ENCODE data around the gene LINC00632. TPM values are rescaled to one million over a fixed set of nuclear protein-coding genes. Genes with fewer than 3 reads are reported as not detected.

LINC00632 gene
- total and polyA plus RNA-seq, 3 experiments from 2014 or later = not detected

DNA sequence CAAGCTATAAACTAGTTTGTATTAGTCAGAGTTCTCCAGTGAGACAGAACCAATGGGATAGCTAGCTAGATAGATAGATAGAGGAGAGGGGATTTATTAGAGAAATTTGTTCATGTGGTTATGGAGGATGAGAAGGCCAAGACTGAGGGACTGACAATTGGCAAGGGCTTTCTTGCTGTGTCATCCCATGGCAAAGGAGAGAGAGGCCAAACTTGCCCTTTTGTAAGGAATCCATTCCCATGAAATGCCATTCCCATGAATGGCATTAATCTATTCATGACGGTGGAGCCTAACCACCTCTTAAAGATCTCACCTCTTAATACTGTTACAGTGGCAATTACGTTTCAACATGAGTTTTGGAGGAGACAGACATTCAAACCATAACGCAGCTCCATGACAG is 58.1 kb downstream of the LINC00632 start:
- peaks cover 0 to 3% (median 0%) of the 10 kb centered on the region in 5 donors for H3K9me3 Mint-ChIP-seq
- no peak overlapping the region for H3K4me3 Mint-ChIP-seq
- DNase-seq = no peak
- no peaks in the 10 kb centered on the region for H3K36me3 Mint-ChIP-seq
- H3K27me3 Mint-ChIP-seq = peaks cover 5 to 11% of the 10 kb centered on the region in 2 donors
- peaks cover 5% of the 10 kb centered on the region in 3 donors for H3K4me1 Mint-ChIP-seq
- ChIA-PET CTCF (no interaction called here), POLR2A (no interaction called here)
- Histone ChIP-seq H3K9me3 (ENCODE audit: low read length) (no peaks in the 10 kb centered on the region), H3K36me3 (ENCODE audit: insufficient read depth, low read length) (no peaks in the 10 kb centered on the region), H3K4me3 (ENCODE audit: low read length) (no peak overlapping the region), H3K27ac (ENCODE audit: low read depth, low read length) (no peak overlapping the region), H3K27me3 (ENCODE audit: insufficient read depth, low read length, poor library complexity, severe bottlenecking) (no peaks in the 10 kb centered on the region), H3K4me1 (ENCODE audit: insufficient read depth, low read length) (no peaks in the 10 kb centered on the region)
- no peak overlapping the region for H3K27ac Mint-ChIP-seq

DNA sequence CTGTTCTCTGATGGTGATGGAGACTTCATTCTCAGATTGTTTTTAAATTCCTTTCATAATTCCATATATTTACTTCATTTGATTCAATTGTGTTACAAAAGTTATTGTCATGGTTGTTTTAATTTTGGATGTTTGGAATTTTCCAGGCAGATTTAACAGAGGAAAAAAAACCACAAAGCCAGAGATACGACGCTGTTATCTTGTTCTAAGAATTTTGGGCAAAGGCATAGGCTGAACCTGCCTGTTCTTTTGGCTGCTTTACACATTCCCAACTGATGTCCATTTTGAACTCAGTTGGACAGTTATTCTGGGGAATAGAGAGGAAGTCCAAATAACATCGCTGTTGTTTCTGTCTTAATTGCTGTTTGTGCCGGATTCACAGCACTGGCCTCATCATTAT is 65.7 kb downstream of the LINC00632 start:
- CTCF ChIA-PET = no interaction called here
- no peaks in the 10 kb centered on the region for H3K9me3 Mint-ChIP-seq
- DNase-seq = no peak

DNA sequence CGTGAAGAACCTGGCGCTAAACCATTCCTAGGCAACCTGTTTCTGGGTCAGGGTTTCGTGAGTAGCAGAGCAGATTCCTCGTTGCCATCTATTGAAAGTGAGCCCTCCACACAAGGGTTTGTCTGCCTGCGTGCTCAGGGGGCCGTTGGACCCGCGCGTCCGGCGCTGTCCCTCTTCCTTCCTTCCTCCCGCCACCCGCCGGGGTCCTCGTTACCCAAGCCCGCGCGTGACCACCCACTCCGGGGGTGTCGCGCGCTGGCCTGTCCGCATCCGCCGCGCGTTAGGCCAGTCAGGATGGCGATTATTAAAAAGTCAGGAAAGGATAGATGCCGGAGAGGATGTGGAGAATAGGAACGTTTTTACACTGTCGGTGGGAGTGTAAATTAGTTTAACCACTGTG is 66.8 kb downstream of the LINC00632 start:
- no peaks in the 10 kb centered on the region for H3K9me3 Mint-ChIP-seq
- H3K36me3 Mint-ChIP-seq = no peaks in the 10 kb centered on the region
- Histone ChIP-seq H3K36me3 (ENCODE audit: insufficient read depth, low read length) (no peaks in the 10 kb centered on the region), H3K9me3 (ENCODE audit: low read length) (no peaks in the 10 kb centered on the region), H3K4me3 (ENCODE audit: low read length) (no peak overlapping the region), H3K4me1 (ENCODE audit: insufficient read depth, low read length) (no peaks in the 10 kb centered on the region), H3K27me3 (ENCODE audit: insufficient read depth, low read length, poor library complexity, severe bottlenecking) (no peaks in the 10 kb centered on the region), H3K27ac (ENCODE audit: low read depth, low read length) (no peak overlapping the region)
- no peaks in the 10 kb centered on the region for H3K4me1 Mint-ChIP-seq
- H3K27me3 Mint-ChIP-seq = no peaks in the 10 kb centered on the region
- H3K4me3 Mint-ChIP-seq = no peak overlapping the region
- ChIA-PET POLR2A (no interaction called here), CTCF (no interaction called here)
- no peak for DNase-seq
- no peak overlapping the region for H3K27ac Mint-ChIP-seq

More for the DNA sequence above, 65.7 kb downstream of the LINC00632 start:
- Histone ChIP-seq H3K36me3 (ENCODE audit: insufficient read depth, low read length) (no peaks in the 10 kb centered on the region), H3K27me3 (ENCODE audit: insufficient read depth, low read length, poor library complexity, severe bottlenecking) (no peaks in the 10 kb centered on the region), H3K9me3 (ENCODE audit: low read length) (no peaks in the 10 kb centered on the region), H3K4me1 (ENCODE audit: insufficient read depth, low read length) (no peaks in the 10 kb centered on the region), H3K4me3 (ENCODE audit: low read length) (no peak overlapping the region), H3K27ac (ENCODE audit: low read depth, low read length) (no peak overlapping the region)
- POLR2A ChIA-PET = no interaction called here
- H3K36me3 Mint-ChIP-seq = no peaks in the 10 kb centered on the region
- no peaks in the 10 kb centered on the region for H3K4me1 Mint-ChIP-seq
- H3K4me3 Mint-ChIP-seq = no peak overlapping the region
- H3K27me3 Mint-ChIP-seq = no peaks in the 10 kb centered on the region
- no peak overlapping the region for H3K27ac Mint-ChIP-seq

GRCh38 chrX:140794642-140795041 is 85.1 kb downstream of the LINC00632 start:
- Mint-ChIP-seq H3K9me3 (peaks cover 0 to 1% (median 0%) of the 10 kb centered on the region in 5 donors), H3K36me3 (no peaks in the 10 kb centered on the region), H3K27ac (no peak overlapping the region), H3K27me3 (no peaks in the 10 kb centered on the region), H3K4me3 (no peak overlapping the region), H3K4me1 (no peaks in the 10 kb centered on the region)
- H3K27ac ChIP-seq (ENCODE audit: low read depth, low read length) = no peak overlapping the region
- no peak for DNase-seq
- H3K36me3 ChIP-seq (ENCODE audit: insufficient read depth, low read length) = no peaks in the 10 kb centered on the region
- H3K27me3 ChIP-seq (ENCODE audit: insufficient read depth, low read length, poor library complexity, severe bottlenecking) = no peaks in the 10 kb centered on the region
- H3K4me1 ChIP-seq (ENCODE audit: insufficient read depth, low read length) = no peaks in the 10 kb centered on the region
- POLR2A ChIA-PET = no interaction called here
- CTCF ChIA-PET = no interaction called here
- no peaks in the 10 kb centered on the region for H3K9me3 ChIP-seq (ENCODE audit: low read length)
- no peak overlapping the region for H3K4me3 ChIP-seq (ENCODE audit: low read length)

DNA sequence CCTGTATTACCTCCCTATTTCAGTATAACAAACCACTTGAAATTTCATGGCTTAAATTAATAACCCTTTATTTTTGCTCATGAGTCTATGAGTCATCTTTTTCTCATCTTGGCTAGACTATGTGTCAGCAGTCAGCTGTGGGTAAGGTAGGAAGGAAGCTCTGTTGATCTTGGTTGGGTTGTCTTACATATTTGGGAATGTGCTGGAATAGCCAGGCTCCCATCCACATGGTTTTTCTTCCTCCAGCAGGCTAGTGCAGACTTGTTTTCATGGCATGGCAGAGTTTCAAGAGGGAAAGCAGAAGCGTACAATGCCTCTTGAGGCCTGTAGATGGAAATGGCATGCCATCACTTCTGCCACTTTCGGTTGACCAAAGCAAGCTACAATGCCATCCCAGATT is 89.7 kb downstream of the LINC00632 start:
- POLR2A ChIA-PET = no interaction called here

GRCh38 chrX:140804292-140804691 is 94.7 kb downstream of the LINC00632 start:
- H3K27ac Mint-ChIP-seq = no peak overlapping the region
- H3K4me1 Mint-ChIP-seq = no peaks in the 10 kb centered on the region
- Histone ChIP-seq H3K27ac (ENCODE audit: low read depth, low read length) (no peak overlapping the region), H3K36me3 (ENCODE audit: insufficient read depth, low read length) (no peaks in the 10 kb centered on the region), H3K27me3 (ENCODE audit: insufficient read depth, low read length, poor library complexity, severe bottlenecking) (no peaks in the 10 kb centered on the region), H3K9me3 (ENCODE audit: low read length) (no peaks in the 10 kb centered on the region), H3K4me1 (ENCODE audit: insufficient read depth, low read length) (no peaks in the 10 kb centered on the region), H3K4me3 (ENCODE audit: low read length) (no peak overlapping the region)
- H3K27me3 Mint-ChIP-seq = peaks cover 0 to 4% of the 10 kb centered on the region in 2 donors
- H3K4me3 Mint-ChIP-seq = no peak overlapping the region
- POLR2A ChIA-PET = no interaction called here
- H3K36me3 Mint-ChIP-seq = no peaks in the 10 kb centered on the region
- no peak for DNase-seq
- CTCF ChIA-PET = no interaction called here
- peaks cover 0 to 12% (median 8%) of the 10 kb centered on the region in 5 donors for H3K9me3 Mint-ChIP-seq

More for the DNA sequence above, 89.7 kb downstream of the LINC00632 start:
- Histone ChIP-seq H3K27ac (ENCODE audit: low read depth, low read length) (no peak overlapping the region), H3K4me1 (ENCODE audit: insufficient read depth, low read length) (no peaks in the 10 kb centered on the region), H3K27me3 (ENCODE audit: insufficient read depth, low read length, poor library complexity, severe bottlenecking) (no peaks in the 10 kb centered on the region), H3K36me3 (ENCODE audit: insufficient read depth, low read length) (no peaks in the 10 kb centered on the region), H3K4me3 (ENCODE audit: low read length) (no peak overlapping the region), H3K9me3 (ENCODE audit: low read length) (no peaks in the 10 kb centered on the region)
- Mint-ChIP-seq H3K36me3 (no peaks in the 10 kb centered on the region), H3K27ac (no peak overlapping the region), H3K9me3 (peaks cover 0 to 3% (median 0%) of the 10 kb centered on the region in 5 donors), H3K4me1 (no peaks in the 10 kb centered on the region), H3K4me3 (no peak overlapping the region), H3K27me3 (no peaks in the 10 kb centered on the region)
- no peak for DNase-seq
- CTCF ChIA-PET = no interaction called here

DNA sequence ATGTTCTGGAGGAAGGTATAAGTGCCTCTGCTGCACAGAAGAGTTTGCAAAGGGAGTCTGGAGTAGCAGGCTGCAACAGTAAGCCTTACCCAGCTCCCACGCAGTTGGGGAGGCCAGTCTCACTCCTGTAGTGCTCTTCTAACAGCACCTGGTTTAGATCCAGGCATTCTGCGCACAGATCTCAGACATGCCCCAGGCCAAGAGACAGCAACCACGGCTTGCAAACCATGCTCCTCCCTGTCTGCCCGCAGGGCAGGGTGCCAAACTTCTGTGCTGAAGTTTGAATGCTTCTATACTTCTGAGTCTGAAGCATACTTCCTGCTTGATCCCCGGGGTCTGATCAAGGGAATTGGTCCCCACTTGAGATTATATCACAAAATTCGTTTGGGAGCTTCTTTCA is 106.3 kb downstream of the LINC00632 start:
- H3K36me3 ChIP-seq (ENCODE audit: insufficient read depth, low read length) = no peaks in the 10 kb centered on the region
- DNase-seq = no peak
- no peak overlapping the region for H3K27ac ChIP-seq (ENCODE audit: low read depth, low read length)
- H3K27me3 Mint-ChIP-seq = peaks cover 0 to 6% of the 10 kb centered on the region in 2 donors
- H3K27me3 ChIP-seq (ENCODE audit: insufficient read depth, low read length, poor library complexity, severe bottlenecking) = no peaks in the 10 kb centered on the region
- no peaks in the 10 kb centered on the region for H3K4me1 ChIP-seq (ENCODE audit: insufficient read depth, low read length)
- ChIA-PET POLR2A (no interaction called here), CTCF (no interaction called here)
- H3K36me3 Mint-ChIP-seq = no peaks in the 10 kb centered on the region
- H3K4me3 ChIP-seq (ENCODE audit: low read length) = no peak overlapping the region
- no peaks in the 10 kb centered on the region for H3K4me1 Mint-ChIP-seq
- H3K9me3 ChIP-seq (ENCODE audit: low read length) = no peaks in the 10 kb centered on the region
- H3K9me3 Mint-ChIP-seq = peaks cover 14 to 22% (median 19%) of the 10 kb centered on the region in 5 donors
- no peak overlapping the region for H3K4me3 Mint-ChIP-seq
- no peak overlapping the region for H3K27ac Mint-ChIP-seq

- H3K27ac Mint-ChIP-seq = no peak overlapping the region
- POLR2A ChIA-PET = no interaction called here
- no peak for DNase-seq
Observed at GRCh38 chrX:140817943-140818342, 108.4 kb downstream of the LINC00632 start.

DNA sequence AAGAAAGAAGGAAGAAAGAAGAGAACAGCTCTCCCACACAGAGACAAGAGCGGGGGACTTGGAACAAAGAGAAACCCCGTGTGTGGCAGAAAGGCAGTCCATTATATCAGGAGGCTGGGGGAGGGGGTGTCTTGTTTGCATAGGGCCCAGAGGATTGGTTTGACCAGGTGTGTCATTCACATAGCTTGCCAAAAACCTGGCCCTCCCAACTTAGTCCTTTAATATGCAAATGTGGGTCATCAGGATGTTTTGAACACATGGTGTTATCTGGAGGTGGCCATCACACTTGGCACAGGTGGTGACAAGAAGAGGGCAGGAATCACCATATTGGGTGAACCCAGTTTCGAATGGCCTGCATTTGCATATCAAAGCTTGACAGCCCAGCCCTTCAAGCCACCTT is 111.7 kb downstream of the LINC00632 start:
- Histone ChIP-seq H3K36me3 (ENCODE audit: insufficient read depth, low read length) (no peaks in the 10 kb centered on the region), H3K4me1 (ENCODE audit: insufficient read depth, low read length) (no peaks in the 10 kb centered on the region), H3K9me3 (ENCODE audit: low read length) (no peaks in the 10 kb centered on the region), H3K27ac (ENCODE audit: low read depth, low read length) (no peak overlapping the region), H3K4me3 (ENCODE audit: low read length) (no peak overlapping the region), H3K27me3 (ENCODE audit: insufficient read depth, low read length, poor library complexity, severe bottlenecking) (no peaks in the 10 kb centered on the region)
- Mint-ChIP-seq H3K9me3 (peaks cover 0 to 2% (median 0%) of the 10 kb centered on the region in 5 donors), H3K4me3 (no peak overlapping the region), H3K36me3 (no peaks in the 10 kb centered on the region), H3K27me3 (peaks cover 0 to 4% of the 10 kb centered on the region in 2 donors), H3K27ac (no peak overlapping the region), H3K4me1 (no peaks in the 10 kb centered on the region)
- DNase-seq = no peak
- ChIA-PET POLR2A (no interaction called here), CTCF (no interaction called here)

More at GRCh38 chrX:140817943-140818342, 108.4 kb downstream of the LINC00632 start:
- H3K27ac ChIP-seq (ENCODE audit: low read depth, low read length) = no peak overlapping the region
- Mint-ChIP-seq H3K27me3 (peaks cover 0 to 8% of the 10 kb centered on the region in 2 donors), H3K4me1 (no peaks in the 10 kb centered on the region), H3K36me3 (no peaks in the 10 kb centered on the region), H3K9me3 (peaks cover 0 to 10% (median 9%) of the 10 kb centered on the region in 5 donors), H3K4me3 (no peak overlapping the region)
- no peak overlapping the region for H3K4me3 ChIP-seq (ENCODE audit: low read length)
- H3K9me3 ChIP-seq (ENCODE audit: low read length) = no peaks in the 10 kb centered on the region
- H3K4me1 ChIP-seq (ENCODE audit: insufficient read depth, low read length) = no peaks in the 10 kb centered on the region
- CTCF ChIA-PET = no interaction called here
- no peaks in the 10 kb centered on the region for H3K36me3 ChIP-seq (ENCODE audit: insufficient read depth, low read length)
- H3K27me3 ChIP-seq (ENCODE audit: insufficient read depth, low read length, poor library complexity, severe bottlenecking) = no peaks in the 10 kb centered on the region
